ENCODE measurements around the gene ICAM1. TPM values are rescaled to one million over a fixed set of nuclear protein-coding genes. Genes with fewer than 3 reads are reported as not detected.

ICAM1 gene
- total RNA-seq, result 22.3 TPM

GRCh38 chr19:10270616-10271394 is at the start of gene ICAM1:
ICAM1 (plus strand) TSS chr19:10271120; CDS start chr19:10271160, 40 bp downstream.
- peak within 1 kb of the TSS; percentile 68 for H3K27ac ChIP-seq
- H3K27me3 ChIP-seq, result no peaks in the 10 kb centered on the region
- no peaks in the 10 kb centered on the region for H3K9me3 ChIP-seq
- no peaks in the 10 kb centered on the region for H3K36me3 ChIP-seq
- no peak for DNase-seq (ENCODE audit: extremely low spot score in 2 of 2)
- TF ChIP-seq POLR2AphosphoS5 (IDR thresholded peaks at IDR 0.05; ENCODE audit: insufficient read depth in 1 of 2, low read depth in 1 of 2) (peak; percentile 61 to 85), POLR2A (IDR thresholded peaks at IDR 0.05) (peak in 1 of 2 donors; percentile 53), CTCF (IDR thresholded peaks at IDR 0.05) (no peak)
- intact Hi-C loops (cut with DNase I), result loop anchor here (5.0 kb wide), 1 partner anchor 61 kb away; the partner anchor contains the start of gene RAVER1
- peaks cover 17% of the 10 kb centered on the region for H3K4me1 ChIP-seq
- H3K4me3 ChIP-seq, result peak within 1 kb of the TSS; percentile 44 to 48

- Histone ChIP-seq H3K36me3 (peaks cover 0 to 14% of the 10 kb centered on the region in 2 donors), H3K4me3 (no peak overlapping the region), H3K27me3 (no peaks in the 10 kb centered on the region), H3K4me1 (peaks cover 27% of the 10 kb centered on the region), H3K9me3 (no peaks in the 10 kb centered on the region), H3K27ac (no peak overlapping the region)
- no peak for TF ChIP-seq POLR2AphosphoS5 (IDR thresholded peaks at IDR 0.05; ENCODE audit: insufficient read depth in 1 of 2, low read depth in 1 of 2)
- no peak for TF ChIP-seq POLR2A (IDR thresholded peaks at IDR 0.05)
- no peak for TF ChIP-seq CTCF (IDR thresholded peaks at IDR 0.05)
- no peak for DNase-seq (ENCODE audit: extremely low spot score in 2 of 2)
- intact Hi-C loops (cut with DNase I), result no loop called here
Measured at GRCh38 chr19:10222201-10222890, 48.6 kb upstream of the ICAM1 start.

GRCh38 chr19:10223488-10224213 is 47.3 kb upstream of the ICAM1 start:
- Histone ChIP-seq H3K27me3 (no peaks in the 10 kb centered on the region), H3K27ac (no peak overlapping the region), H3K4me3 (no peak overlapping the region), H3K9me3 (no peaks in the 10 kb centered on the region), H3K4me1 (peaks cover 39% of the 10 kb centered on the region), H3K36me3 (peaks cover 0 to 14% of the 10 kb centered on the region in 2 donors)
- intact Hi-C loops (cut with DNase I), result no loop called here
- no peak for TF ChIP-seq CTCF (IDR thresholded peaks at IDR 0.05)
- no peak for TF ChIP-seq POLR2AphosphoS5 (IDR thresholded peaks at IDR 0.05; ENCODE audit: insufficient read depth in 1 of 2, low read depth in 1 of 2)
- TF ChIP-seq POLR2A (IDR thresholded peaks at IDR 0.05), result no peak
- DNase-seq (ENCODE audit: extremely low spot score in 2 of 2), result no peak

- no peaks in the 10 kb centered on the region for H3K27me3 ChIP-seq
- H3K27ac ChIP-seq, result peak overlapping the region; percentile 96
- H3K9me3 ChIP-seq, result no peaks in the 10 kb centered on the region
- peaks cover 0 to 14% of the 10 kb centered on the region in 2 donors for H3K36me3 ChIP-seq
- TF ChIP-seq POLR2AphosphoS5 (IDR thresholded peaks at IDR 0.05; ENCODE audit: insufficient read depth in 1 of 2, low read depth in 1 of 2), result no peak
- no peak overlapping the region for H3K4me3 ChIP-seq
- H3K4me1 ChIP-seq, result peaks cover 44% of the 10 kb centered on the region
- DNase-seq (ENCODE audit: extremely low spot score in 2 of 2), result no peak
- intact Hi-C loops (cut with DNase I), result no loop called here
Measured at GRCh38 chr19:10224337-10224736, 46.6 kb upstream of the ICAM1 start.

- TF ChIP-seq POLR2AphosphoS5 (IDR thresholded peaks at IDR 0.05; ENCODE audit: insufficient read depth in 1 of 2, low read depth in 1 of 2), result no peak
- no peak for TF ChIP-seq CTCF (IDR thresholded peaks at IDR 0.05)
- TF ChIP-seq POLR2A (IDR thresholded peaks at IDR 0.05), result no peak
- DNase-seq (ENCODE audit: extremely low spot score in 2 of 2), result no peak
- Histone ChIP-seq H3K4me1 (peaks cover 56% of the 10 kb centered on the region), H3K9me3 (no peaks in the 10 kb centered on the region), H3K4me3 (no peak overlapping the region), H3K27me3 (no peaks in the 10 kb centered on the region), H3K36me3 (peaks cover 0 to 14% of the 10 kb centered on the region in 2 donors), H3K27ac (peak overlapping the region; percentile 96)
- intact Hi-C loops (cut with DNase I), result no loop called here
Measured at GRCh38 chr19:10226021-10226375, 44.9 kb upstream of the ICAM1 start.

All from vagina (tissue), 2 donors.